Osteocyte (in vitro differentiated cells): Measurements from ENCODE around the gene MIF4GD. TPM values are rescaled to one million over a fixed set of nuclear protein-coding genes. Genes with fewer than 3 reads are reported as not detected.

Experiments used
- DNase-seq: peaks from one replicate; pipeline ENCODE4 v3.0.0; 2021; ENCODE audit warnings: mixed read lengths; ENCODE audit not compliant: unreplicated experiment; ENCODE audit errors: extremely low spot score
- H3K27ac Mint-ChIP-seq: one replicate; pipeline ENCODE4 v1.8.0; 2021; ENCODE audit warnings: mild to moderate bottlenecking, mixed read lengths; ENCODE audit not compliant: unreplicated experiment
- H3K27me3 Mint-ChIP-seq: one replicate; pipeline ENCODE4 v1.8.0; 2021; ENCODE audit warnings: mixed read lengths; ENCODE audit not compliant: unreplicated experiment
- H3K36me3 Mint-ChIP-seq: one replicate; pipeline ENCODE4 v1.8.0; 2021; ENCODE audit warnings: mixed read lengths; ENCODE audit not compliant: unreplicated experiment
- H3K4me1 Mint-ChIP-seq: one replicate; pipeline ENCODE4 v1.8.0; 2021; ENCODE audit warnings: mixed read lengths; ENCODE audit not compliant: unreplicated experiment
- H3K4me3 Mint-ChIP-seq: one replicate; pipeline ENCODE4 v1.8.0; 2021; ENCODE audit warnings: mild to moderate bottlenecking, moderate library complexity, mixed read lengths; ENCODE audit not compliant: unreplicated experiment
- H3K9me3 Mint-ChIP-seq: one replicate; pipeline ENCODE4 v1.8.0; 2021; ENCODE audit warnings: mixed read lengths; ENCODE audit not compliant: unreplicated experiment
- total RNA-seq: library from RNA; stranded (reverse); gene quantifications from 2 replicates; pipeline ENCODE4 v1.2.1, GENCODE V29; 2021
- TF ChIP-seq, protein P1 (sequence below): fragments of 200-600 bp; sonication (generic); IDR thresholded peaks from 2 replicates; pipeline ENCODE4 v1.5.0; 2021; ENCODE audit warnings: antibody characterized with exemption, mild to moderate bottlenecking, moderate library complexity

MIF4GD gene
- total RNA-seq, 1 donor from 2014 or later = 25.4 TPM

DNA sequence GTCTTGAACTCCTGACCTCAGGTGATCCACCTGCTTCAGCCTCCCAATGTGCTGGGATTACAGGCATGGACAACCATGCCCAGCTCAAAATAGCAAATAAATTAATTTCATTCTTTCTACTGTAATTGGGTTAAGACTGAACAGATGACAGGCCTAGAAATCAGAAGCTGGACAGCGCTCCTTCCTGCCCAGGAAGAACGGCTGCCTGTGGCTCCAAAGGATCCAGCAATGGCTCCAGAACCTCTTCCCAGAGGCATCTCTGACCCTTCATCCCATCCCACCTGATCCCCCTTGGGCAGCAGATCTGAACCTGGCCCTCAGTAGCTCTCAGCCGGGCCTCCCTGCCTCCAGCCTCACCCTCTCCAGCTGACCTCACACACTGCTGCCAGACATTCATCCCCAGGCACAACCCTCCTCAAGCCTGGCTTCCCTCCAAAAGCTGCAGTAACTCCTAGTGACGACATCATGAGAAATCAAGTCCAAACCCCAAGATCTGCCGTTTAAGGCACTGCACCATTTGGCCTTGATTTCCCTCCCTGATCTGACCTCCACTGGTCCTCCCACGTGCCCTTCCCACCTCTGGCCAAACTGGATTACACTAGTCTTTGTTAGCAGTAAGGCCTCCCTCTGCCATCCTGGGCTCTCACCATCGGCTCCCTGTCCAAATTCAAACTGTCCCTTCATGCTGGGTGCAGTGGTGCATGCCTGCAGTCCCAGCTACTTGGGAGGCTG lies 3.1 kb upstream of the MIF4GD start:
- no peaks in the 10 kb centered on the region for H3K36me3 Mint-ChIP-seq
- no peaks in the 10 kb centered on the region for H3K9me3 Mint-ChIP-seq
- peaks cover 26% of the 10 kb centered on the region for H3K4me1 Mint-ChIP-seq
- no peak overlapping the region for H3K27ac Mint-ChIP-seq
- H3K4me3 Mint-ChIP-seq = no peak overlapping the region
- TF ChIP-seq, protein P1, sequence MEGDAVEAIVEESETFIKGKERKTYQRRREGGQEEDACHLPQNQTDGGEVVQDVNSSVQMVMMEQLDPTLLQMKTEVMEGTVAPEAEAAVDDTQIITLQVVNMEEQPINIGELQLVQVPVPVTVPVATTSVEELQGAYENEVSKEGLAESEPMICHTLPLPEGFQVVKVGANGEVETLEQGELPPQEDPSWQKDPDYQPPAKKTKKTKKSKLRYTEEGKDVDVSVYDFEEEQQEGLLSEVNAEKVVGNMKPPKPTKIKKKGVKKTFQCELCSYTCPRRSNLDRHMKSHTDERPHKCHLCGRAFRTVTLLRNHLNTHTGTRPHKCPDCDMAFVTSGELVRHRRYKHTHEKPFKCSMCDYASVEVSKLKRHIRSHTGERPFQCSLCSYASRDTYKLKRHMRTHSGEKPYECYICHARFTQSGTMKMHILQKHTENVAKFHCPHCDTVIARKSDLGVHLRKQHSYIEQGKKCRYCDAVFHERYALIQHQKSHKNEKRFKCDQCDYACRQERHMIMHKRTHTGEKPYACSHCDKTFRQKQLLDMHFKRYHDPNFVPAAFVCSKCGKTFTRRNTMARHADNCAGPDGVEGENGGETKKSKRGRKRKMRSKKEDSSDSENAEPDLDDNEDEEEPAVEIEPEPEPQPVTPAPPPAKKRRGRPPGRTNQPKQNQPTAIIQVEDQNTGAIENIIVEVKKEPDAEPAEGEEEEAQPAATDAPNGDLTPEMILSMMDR = no peak
- H3K27me3 Mint-ChIP-seq = no peaks in the 10 kb centered on the region
- no peak for DNase-seq

DNA sequence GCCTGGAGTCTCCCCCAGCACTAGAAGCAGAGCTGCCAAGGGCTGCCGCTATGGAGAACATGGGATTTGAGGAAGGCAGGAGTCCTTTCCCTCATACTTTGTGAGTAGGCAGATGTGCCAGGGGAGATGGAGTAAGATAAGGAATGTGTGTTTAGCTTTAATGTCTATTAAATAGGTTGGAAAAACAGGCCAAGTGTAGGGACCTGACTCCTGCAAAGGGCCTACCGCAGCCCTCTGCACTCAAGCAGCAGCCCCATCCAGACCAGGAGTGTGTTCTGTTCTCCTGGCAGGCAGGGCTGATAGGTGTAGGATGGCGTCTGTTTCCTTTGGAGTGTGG lies 1.8 kb upstream of the MIF4GD start:
- no peaks in the 10 kb centered on the region for H3K36me3 Mint-ChIP-seq
- H3K4me1 Mint-ChIP-seq = peaks cover 24% of the 10 kb centered on the region
- no peak overlapping the region for H3K27ac Mint-ChIP-seq
- TF ChIP-seq, protein P1 = no peak
- no peak overlapping the region for H3K4me3 Mint-ChIP-seq
- H3K27me3 Mint-ChIP-seq = no peaks in the 10 kb centered on the region
- no peak for DNase-seq
- H3K9me3 Mint-ChIP-seq = no peaks in the 10 kb centered on the region

DNA sequence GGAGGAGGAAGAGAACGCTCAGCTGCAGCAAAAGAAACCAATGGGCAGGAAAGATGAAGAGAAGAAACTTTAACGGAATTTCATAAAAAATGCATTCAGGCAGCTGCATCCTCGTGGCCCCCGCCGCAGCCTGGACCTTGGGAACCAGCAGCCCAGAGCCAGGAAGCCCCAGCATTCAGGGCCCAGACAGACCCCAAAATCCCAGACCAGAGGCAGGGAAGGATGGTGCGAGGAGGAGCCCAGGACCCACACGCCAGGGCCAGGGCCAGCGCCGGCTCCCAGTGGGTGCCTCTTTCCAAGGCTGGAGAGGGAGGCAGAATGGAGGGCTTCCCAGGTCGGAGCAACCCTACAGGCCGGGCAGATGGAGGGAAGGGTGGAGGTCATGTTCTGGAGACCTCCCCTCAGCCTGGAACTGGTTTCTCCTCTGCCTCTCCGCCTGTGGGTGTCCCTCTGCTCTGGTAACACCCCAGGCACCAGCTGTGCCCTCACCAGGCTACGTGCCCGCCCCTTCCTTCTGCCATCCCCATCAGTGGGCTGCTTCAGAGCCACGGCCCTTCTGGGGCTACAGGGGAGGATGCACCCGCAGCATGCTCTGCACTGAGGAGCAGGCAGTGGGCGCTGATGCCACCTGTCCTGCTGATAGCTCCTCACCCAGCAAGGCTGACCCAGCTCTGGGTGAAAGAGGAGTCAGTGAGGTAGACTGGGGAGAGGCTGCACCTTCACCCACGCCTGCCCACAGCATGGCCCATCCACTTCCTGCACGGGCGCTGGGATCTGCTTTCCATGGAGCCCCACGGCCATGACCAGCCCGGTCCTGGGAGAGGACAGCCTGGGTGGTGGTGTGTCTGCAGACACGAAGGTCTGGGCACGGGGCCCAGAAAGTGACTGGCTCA lies 1.2 kb upstream of the MIF4GD start:
- Mint-ChIP-seq H3K27me3 (no peaks in the 10 kb centered on the region), H3K9me3 (no peaks in the 10 kb centered on the region), H3K36me3 (no peaks in the 10 kb centered on the region), H3K4me1 (peaks cover 18% of the 10 kb centered on the region), H3K4me3 (peak overlapping the region; percentile 77), H3K27ac (no peak overlapping the region)
- no peak for DNase-seq
- TF ChIP-seq, protein P1 = no peak

GRCh38 chr17:75271233-75271954 lies 363 bp upstream of the MIF4GD start:
- Mint-ChIP-seq H3K4me3 (peak overlapping the region; percentile 77), H3K36me3 (peaks cover 2% of the 10 kb centered on the region), H3K27me3 (no peaks in the 10 kb centered on the region), H3K9me3 (no peaks in the 10 kb centered on the region), H3K27ac (no peak overlapping the region), H3K4me1 (peaks cover 16% of the 10 kb centered on the region)
- DNase-seq = peak; percentile 94
- TF ChIP-seq, protein P1 = peak; percentile 80
